ENCODE results near the gene TALDO1.

Gene TALDO1

GRCh38 chr11:809287-810039 is 62.2 kb downstream of the TALDO1 start, which contains the start of gene RPLP2:
Gene RPLP2, plus strand, starts transcription at chr11:809967. Its CDS starts 268 bp downstream, at chr11:810235.
- peak; percentile 98 for DNase-seq
- Histone ChIP-seq H3K4me1 (peaks cover 0 to 45% (median 34%) of the 10 kb centered on the region in 4 donors), H3K36me3 (peaks cover 26 to 30% (median 29%) of the 10 kb centered on the region in 3 donors), H3K4me3 (peak within 1 kb of the TSS; percentile 86 to 90), H3K27me3 (no peaks in the 10 kb centered on the region), H3K27ac (peak within 1 kb of the TSS; percentile 94 to 98), H3K9me3 (no peaks in the 10 kb centered on the region)
- intact Hi-C loops (cut with DNase I; ENCODE audit: low total_unique reads): loop anchor here (5.0 to 10.0 kb wide), 2 partner anchors 33 to 235 kb away; partner anchors contain the start of genes PHRF1, POLR2L and TSPAN4
- TF ChIP-seq CTCF (IDR thresholded peaks at IDR 0.05): peak in 1 of 2 experiments; percentile 3

- TF ChIP-seq CTCF (IDR thresholded peaks at IDR 0.05): no peak
- no peak for DNase-seq
- no peaks in the 10 kb centered on the region for H3K27me3 ChIP-seq
- peaks cover 26 to 33% (median 29%) of the 10 kb centered on the region in 3 donors for H3K36me3 ChIP-seq
- no peaks in the 10 kb centered on the region for H3K9me3 ChIP-seq
- H3K27ac ChIP-seq: peak overlapping the region; percentile 94 to 98
- H3K4me1 ChIP-seq: peaks cover 0 to 38% (median 30%) of the 10 kb centered on the region in 4 donors
- intact Hi-C loops (cut with DNase I; ENCODE audit: low total_unique reads): no loop called here
- H3K4me3 ChIP-seq: peak overlapping the region; percentile 86 to 90
Observed at GRCh38 chr11:810040-810567, 62.8 kb downstream of the TALDO1 start.

GRCh38 chr11:811446-812245 is 64.4 kb downstream of the TALDO1 start:
- DNase-seq: no peak
- TF ChIP-seq CTCF (IDR thresholded peaks at IDR 0.05): no peak
- Histone ChIP-seq H3K4me1 (peaks cover 0 to 33% (median 28%) of the 10 kb centered on the region in 4 donors), H3K27me3 (no peaks in the 10 kb centered on the region), H3K27ac (no peak overlapping the region), H3K4me3 (no peak overlapping the region), H3K36me3 (peaks cover 26 to 35% (median 29%) of the 10 kb centered on the region in 3 donors), H3K9me3 (no peaks in the 10 kb centered on the region)
- intact Hi-C loops (cut with DNase I; ENCODE audit: low total_unique reads): no loop called here

GRCh38 chr11:812390-812789 is 65.1 kb downstream of the TALDO1 start:
- no peak for TF ChIP-seq CTCF (IDR thresholded peaks at IDR 0.05)
- H3K27ac ChIP-seq: no peak overlapping the region
- H3K4me1 ChIP-seq: peaks cover 0 to 33% (median 28%) of the 10 kb centered on the region in 4 donors
- peaks cover 26 to 35% (median 29%) of the 10 kb centered on the region in 3 donors for H3K36me3 ChIP-seq
- no peaks in the 10 kb centered on the region for H3K9me3 ChIP-seq
- intact Hi-C loops (cut with DNase I; ENCODE audit: low total_unique reads): no loop called here
- H3K27me3 ChIP-seq: no peaks in the 10 kb centered on the region
- no peak for DNase-seq
- no peak overlapping the region for H3K4me3 ChIP-seq

GRCh38 chr11:813072-813455 is 65.8 kb downstream of the TALDO1 start:
- intact Hi-C loops (cut with DNase I; ENCODE audit: low total_unique reads): no loop called here
- no peak overlapping the region for H3K4me3 ChIP-seq
- H3K36me3 ChIP-seq: peaks cover 26 to 35% (median 29%) of the 10 kb centered on the region in 3 donors
- TF ChIP-seq CTCF (IDR thresholded peaks at IDR 0.05): no peak
- DNase-seq: no peak
- H3K27ac ChIP-seq: no peak overlapping the region
- peaks cover 0 to 32% (median 27%) of the 10 kb centered on the region in 4 donors for H3K4me1 ChIP-seq
- no peaks in the 10 kb centered on the region for H3K27me3 ChIP-seq
- no peaks in the 10 kb centered on the region for H3K9me3 ChIP-seq
